Measurements from ENCODE around the gene RASL10B.

RASL10B gene

DNA sequence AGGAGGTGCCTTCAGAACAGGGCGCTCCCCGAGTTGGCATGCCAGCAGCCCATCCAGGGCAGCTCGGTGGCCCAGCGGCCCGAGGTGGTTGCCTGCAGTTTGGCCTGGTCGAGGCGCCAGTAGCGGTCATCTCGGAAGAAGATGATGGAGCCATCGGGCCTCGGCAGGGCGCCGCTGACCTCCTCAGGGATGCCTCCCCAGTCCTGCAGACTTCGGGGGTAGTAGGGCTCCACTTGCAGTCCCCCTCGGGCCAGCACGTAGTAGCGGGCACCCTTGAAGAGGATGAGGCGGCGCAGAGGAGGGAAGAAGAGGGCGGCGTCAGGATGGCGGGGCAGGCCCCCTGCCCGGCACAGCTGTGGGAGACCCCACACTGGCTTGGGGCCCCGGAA lies 35.0 kb downstream of the RASL10B start:
- DNase-seq, result no peak

DNA sequence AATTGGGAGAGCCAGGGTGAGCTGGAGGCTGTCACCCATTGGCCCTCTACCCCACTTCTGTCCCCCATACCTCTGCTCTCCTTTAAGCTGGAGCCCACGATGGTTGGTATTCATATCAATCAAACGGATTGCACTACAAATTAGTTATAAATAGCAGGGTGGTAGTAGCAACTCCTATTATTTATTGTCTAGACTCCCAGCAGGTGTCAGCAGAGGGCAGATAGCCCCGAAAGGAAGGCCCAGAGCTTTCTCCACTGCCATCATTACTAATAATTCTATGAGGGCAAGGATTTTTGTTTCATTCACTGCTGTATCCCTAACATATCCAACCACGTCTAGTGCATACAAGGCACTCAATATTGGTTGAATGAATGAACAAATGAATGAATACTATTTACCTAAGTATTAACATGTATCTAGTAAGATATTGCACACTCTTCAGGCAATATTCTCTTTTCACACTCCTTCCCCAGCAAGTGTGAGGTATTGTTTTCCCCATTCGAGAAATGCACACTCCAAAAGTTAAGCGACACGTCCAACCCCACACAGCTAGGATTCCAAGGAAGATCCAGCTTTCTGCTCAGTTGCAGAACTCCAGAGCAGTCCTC lies 35.6 kb downstream of the RASL10B start:
- no peak for DNase-seq

DNA sequence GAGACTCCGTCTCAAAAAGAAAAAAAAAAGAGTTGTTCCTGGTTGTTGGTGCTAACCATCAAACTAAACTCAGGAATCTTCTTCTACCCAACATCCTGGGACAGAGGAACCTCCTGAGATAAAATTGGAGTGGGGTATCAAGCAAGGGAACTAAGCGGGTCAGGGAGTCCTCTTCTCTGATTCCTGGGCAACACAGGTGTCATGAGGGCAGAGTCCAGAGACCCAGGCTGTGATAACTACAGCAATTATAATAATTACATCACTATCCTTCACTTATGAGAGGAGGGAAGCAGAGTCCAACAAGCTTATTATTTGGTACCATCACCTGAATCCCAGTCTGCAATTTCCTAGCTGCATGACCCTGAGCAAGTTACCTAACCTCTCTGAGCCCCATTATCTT lies 37.4 kb downstream of the RASL10B start:
- DNase-seq, result no peak

DNA sequence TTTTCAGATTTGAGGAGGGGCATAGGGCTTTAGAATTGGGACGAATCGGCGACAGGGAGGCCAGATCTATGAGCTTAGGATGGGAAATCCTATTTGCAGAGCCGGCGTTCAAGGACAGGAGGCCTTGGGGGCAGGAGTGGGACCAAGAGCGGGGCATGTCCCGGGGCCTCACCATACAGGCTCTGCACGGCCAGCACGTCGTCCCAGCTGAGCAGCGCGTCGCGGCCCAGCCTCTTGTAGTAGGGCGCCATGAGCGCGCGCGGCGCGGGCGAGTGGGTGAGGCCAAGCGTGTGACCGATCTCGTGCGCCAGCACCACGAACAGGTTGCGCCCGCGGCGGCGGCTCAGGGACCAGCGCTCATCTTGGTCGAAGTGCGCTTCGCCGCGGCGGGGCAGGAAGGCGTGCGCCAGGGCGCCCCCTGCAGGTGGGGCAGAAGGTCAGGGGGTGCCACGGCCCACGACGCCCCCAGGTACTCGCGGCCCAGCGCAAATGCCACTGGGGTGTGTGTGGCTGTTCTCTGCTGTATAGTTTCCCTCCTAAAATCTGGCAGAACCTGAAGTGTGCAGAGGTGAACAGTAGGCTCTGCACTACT lies 38.6 kb downstream of the RASL10B start:
- DNase-seq, result no peak

DNA sequence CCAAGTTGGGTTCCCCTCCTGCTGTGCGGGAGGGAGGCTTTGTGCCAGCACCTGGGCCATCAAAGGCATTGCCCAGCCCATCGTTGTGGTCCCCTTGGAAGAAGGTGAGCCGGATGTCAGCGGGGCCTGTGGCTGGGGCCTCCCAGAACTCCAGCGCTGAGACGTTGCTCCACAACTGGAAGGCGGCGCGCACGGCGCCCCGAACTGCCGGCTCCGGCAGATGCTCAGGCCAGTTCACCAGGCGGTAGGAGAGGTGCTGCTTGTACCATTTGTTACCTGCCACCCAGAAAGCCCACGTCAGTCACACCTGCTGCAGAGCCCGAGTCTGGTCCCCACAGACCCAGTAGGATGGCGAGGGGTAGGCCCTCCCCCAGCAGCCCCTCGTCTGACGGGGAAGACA lies 41.7 kb downstream of the RASL10B start:
- DNase-seq, result no peak

DNA sequence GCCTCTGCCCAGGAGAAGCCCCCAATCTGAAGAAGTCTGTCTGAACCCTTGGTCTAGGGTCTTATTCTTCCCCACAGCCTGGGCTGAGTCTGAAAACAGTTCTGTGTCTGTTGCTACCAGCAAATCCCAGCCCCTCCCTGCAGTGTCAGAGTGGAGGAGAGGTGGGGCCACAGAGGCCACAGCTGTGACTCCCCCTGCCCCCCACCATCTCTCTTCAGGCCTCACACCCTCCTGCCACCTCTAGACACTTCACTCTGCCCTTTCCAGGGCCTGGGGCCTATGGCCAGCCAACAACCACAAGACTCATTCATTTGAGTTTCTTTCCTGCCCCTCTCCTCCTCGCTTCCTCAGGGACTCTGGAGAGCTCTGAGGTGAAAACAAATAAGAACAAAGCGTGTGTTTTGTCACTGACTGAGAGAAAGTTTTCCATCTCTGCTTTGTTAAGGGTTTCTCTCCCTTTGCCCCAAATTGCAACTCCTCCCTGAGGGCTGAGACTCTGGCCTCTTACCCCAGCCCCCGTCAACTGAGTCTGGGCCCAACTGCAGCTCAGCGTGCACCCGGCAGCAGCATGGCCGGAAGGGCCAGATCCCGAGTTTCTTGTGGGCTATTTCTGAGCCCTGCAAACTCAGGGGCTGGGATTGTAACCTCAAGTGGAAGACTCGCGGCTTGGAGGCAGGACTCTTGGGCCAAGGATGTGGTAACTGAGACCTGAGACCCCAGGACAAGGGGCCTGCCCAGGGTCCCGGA lies 42.4 kb downstream of the RASL10B start:
- no peak for DNase-seq

DNA sequence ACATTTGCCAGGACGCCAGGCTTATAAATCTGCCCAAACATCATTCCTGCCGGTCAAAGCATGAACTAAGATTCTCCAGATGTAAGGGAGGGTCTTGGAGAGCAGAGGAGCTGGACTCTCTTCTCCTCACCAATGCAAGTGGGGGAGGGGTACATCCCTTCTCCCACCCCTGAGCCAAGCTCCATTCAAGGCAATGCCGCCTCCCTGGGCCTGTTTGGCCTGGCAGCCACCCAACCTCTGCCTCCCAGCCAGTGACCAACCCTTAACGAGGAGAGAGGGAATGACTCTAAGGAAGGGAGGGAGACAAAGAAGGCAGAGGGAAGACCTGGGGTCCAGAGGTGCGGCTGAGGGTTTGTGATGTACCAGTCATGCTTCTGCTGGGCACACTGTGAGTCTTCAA lies 43.1 kb downstream of the RASL10B start:
- DNase-seq, result no peak

DNA sequence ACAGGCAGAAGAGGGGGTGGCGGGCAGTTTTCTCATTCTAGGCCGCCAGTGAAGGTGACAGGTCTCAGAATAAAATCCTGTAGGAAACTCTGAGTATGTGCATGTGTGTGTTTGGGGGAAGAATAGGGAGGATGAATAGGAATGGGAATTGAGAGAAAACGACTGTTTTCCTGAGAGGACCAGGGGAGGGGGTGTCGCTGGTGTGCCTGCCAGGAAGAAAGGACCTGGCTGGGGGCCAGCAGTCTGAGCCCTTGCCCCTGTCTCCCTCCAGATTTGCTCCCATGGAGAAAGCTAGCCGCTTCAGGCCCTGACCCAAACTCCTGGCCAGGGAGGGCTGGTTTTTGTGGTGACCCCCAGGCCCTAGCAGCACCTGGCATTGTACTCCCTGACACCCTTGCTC lies 43.6 kb downstream of the RASL10B start:
- DNase-seq, result no peak

DNA sequence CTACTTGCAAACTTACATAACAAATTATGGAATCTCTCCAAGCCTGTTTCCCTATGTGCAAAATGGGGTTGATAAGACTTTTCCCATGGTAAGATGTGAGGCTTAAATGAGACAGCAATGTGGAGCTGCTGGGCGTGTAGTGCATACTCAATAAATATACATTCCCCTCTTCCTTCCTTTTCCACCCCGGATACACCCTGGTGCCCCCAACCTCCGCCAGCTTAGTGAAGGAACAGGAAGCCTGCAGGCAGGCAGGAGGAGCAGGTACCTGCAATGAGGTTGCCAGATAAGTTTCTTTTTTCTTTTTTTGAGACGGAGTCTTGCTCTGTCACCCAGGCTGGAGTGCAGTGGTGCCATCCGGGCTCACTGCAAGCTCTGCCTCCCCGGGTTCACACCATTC lies 44.1 kb downstream of the RASL10B start:
- no peak for DNase-seq

DNA sequence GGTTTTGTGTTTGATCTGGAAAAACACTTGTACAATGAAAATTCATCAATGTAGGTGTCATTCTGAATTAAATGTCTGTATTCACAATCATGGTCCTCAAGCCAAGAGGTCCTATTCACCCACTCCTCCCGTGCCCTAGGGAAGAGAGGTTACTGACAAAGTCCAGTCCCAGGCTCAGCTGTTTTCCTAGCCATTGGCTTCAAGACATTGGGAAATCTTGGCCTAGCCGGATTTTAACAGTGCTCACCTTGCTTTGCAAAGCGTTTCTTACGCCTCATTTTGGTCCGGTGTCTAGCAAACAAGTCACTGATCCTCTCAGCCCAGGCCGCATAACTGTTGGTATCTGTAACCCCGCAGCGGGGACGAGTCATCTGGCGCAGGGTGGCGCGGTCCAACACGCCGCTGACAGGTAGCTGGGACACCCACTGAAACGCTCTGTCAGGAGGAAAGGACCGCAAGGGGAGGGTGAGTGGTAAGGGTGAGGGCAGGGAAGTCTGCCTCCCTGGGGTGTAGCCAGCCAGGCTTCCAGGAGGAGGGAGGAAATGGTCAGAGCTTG lies 47.3 kb downstream of the RASL10B start:
- no peak for DNase-seq

DNA sequence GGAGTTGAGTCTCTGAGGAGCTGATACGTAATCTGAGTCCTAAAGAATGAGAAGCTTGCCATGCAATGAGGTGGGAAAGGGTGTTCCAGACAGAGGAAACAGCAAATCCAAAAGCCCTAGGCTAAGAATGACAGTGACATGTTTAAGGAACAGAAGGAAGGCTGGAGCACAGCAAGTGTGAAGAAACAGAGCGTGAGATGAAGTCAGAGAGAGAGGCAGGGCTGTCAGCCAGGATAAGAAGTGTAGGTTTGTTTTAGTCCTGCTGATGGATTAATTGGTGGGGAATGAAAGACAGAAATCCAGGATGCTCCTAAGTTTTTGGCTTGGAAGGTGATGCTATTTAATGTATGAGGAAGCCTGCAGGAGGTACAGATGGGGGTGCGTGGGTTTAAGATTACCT lies 49.5 kb downstream of the RASL10B start:
- no peak for DNase-seq

DNA sequence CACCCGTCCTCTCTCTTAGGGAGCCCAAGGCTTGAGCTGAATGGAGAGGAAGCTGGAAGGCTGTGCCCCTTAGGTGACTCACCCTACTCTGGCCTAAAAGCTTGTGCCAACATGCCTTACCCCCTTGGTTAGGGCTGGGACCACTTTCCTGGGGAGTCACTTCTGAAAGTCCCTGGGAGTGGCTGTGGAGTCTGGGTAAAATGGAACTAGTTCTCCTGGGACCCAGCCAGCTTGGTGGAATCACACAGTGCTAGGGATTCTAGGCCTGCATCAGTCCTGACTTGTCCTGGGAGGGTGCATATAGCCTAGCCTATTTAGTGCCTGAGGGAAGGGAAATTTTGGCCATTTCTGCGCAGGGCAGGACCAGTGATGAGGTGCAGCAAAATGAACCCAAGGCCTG lies 53.5 kb downstream of the RASL10B start:
- DNase-seq, result no peak

DNA sequence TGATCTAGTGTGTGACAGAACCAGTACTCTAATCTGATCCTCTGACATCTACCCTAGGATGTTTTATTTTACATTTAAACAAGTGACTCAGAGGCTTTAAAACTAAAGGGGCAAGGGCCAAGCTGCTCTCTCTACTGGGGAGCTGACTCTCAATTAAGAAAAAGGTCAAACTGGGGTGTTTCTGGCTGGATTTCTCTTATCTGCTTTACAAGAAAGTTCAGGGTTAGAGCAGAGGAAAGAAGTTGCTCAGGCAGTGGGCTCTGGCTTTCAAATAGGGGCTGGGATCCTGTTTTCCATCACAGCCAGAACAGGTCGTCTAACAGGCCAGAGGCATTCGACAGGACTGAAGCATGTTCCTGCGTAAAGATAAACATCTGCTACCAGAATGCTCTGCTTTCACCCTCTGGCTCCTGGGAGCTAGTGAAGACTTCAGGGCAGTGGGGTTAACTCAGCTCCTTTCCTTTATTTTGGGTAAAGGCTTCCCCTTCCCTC lies 55.5 kb downstream of the RASL10B start:
- no peak for DNase-seq

DNA sequence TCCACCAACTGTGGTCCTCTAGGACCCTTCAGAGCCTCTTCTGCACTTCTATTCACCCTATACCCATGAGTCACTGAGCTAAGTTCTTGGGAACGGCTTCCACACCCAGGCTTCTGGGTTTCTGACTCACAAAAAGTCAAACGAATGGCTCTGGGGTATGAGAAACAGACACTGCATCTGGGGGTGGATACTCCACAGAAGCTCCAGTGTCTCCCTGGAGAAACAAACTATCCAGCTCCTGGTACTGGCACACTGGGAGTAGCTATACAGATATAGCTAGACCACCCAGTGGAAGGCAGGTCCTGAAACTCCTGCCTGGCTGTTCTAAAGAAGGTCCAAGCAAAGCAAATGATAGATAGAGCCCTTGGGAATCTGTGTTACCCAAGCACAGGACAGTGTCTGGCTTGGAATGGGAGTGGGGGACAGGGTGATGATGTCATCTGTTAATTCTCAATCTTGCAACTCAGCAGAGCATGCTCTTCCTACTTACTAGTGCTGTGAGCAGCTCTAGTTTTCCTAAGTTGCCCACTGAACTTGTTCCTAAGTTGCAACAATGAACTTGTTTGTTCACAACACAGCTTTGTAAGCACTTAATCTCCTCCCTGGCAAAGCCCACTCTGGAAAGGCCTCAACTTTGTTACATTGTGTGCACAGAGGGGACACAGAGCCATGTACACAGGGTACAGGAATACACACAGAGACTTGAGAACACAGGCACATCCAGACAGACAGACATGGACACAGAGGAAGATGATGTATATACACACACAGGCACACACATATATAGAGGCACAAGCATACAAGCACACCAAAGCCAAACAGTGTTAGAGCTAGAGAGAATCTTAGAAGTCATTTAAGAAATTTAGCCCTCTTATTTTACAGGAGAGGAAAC lies 57.3 kb downstream of the RASL10B start:
- no peak for DNase-seq

DNA sequence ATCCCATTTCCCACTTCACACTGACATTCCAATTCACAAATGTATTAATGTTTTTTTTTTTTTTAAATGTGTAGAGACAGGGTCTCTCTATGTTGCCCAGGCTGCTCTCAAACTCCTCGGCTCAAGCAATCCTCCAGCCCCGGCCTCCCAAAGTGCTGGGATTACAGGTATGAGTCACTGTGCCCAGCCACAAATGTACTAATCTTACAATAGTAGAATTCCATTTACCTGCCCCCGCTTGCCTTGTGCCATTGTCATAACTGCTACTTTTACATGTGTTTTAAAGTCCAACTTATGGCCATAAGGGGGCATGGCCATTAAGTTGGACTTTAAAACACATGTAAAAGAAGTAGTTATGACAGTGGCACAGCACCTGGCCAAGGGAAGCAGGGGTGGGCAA lies 59.4 kb downstream of the RASL10B start:
- no peak for DNase-seq

DNA sequence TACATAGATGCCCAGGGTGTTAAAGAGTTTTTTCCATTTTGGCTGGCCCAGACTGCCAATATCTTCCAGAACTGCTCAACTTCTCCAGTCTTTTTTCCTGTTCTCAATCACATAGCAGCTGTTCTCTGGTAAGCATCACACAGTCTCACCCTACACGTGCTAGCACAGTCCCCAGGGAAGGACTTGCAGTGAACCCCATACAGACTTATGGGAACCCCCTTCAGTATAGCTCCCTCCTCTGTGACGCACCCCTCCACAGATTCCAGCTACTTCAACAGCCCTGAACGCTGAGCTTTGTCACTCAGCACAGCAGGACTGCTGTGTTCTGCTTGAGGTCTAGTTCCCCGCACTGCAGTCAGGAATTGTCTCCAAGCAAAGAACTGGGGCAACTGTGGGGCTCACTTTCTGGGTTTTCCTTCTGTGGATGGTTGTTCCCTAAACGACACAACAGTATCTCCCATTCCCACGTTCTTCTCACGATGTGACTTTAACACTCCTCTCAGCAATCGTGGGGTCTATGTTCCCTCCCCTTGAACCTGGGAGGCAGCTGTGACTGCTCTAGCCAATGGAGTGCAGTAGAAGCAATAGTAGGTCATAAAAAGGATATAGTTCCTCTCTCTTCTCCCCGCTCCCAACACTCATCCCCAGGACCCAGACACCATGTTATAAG lies 60.4 kb downstream of the RASL10B start:
- DNase-seq, result no peak
